Gastrocnemius medialis (tissue), 4 donors: ENCODE measurements around the gene SUMO2.

Source experiments
- CTCF ChIP-seq, 5 experiments: fragments of 450-650 bp in 3 of 5; fragments of 200-600 bp in 2 of 5; sonication (generic) in 2 of 5; IDR thresholded peaks in 4 of 5; conservative IDR thresholded peaks in 1 of 5; 1 replicate in 4 of 5; 2 replicates in 1 of 5; pipeline ENCODE4 v1.5.1; 2016 to 2019; ENCODE audit warnings: antibody characterized with exemption in 5 of 5, mild to moderate bottlenecking in 3 of 5, moderate library complexity in 3 of 5
- POLR2A ChIP-seq, 2 donors: fragments of 450-650 bp; IDR thresholded peaks; one replicate each; pipeline ENCODE4 v1.6.1; 2017; ENCODE audit warnings: antibody characterized with exemption in 2 of 2, mild to moderate bottlenecking in 2 of 2, moderate library complexity in 2 of 2

DNA sequence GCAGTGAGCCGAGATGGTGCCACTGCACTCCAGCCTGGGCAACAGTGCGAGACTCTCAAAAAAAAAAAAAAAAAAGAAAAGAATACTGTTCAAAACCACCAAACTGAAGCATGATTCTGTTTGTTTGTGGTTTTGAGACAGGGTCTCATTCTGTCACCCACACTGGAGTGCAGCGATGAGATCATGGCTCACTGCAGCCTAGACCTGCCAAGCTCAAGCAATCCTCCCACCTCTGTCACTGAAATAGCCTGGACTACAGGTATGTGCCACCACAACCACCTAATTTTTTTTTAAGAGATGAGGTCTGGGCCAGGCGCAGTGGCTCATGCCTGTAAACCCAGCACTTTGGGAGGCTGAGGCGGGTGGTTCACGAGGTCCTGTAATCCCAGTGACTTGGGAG lies 4.3 kb downstream of the SUMO2 start:
- TF ChIP-seq POLR2A (IDR thresholded peaks at IDR 0.05): no peak
- TF ChIP-seq CTCF (IDR thresholded peaks at IDR 0.05 in 4 of 5, conservative IDR thresholded peaks at IDR 0.05 in 1 of 5): no peak
